Liver (tissue), 3 donors: ENCODE measurements around the gene PKMYT1.

Experiments
- CTCF ChIP-seq: fragments of 150-350 bp; IDR thresholded peaks from 2 replicates; pipeline ENCODE4 v1.5.1; 2017; ENCODE audit warnings: improper control_type of control experiment, low read depth, low read length; ENCODE audit not compliant: missing input control
- GABPA ChIP-seq, 2 donors: IDR thresholded peaks in 1 of 2; conservative IDR thresholded peaks in 1 of 2; 2 replicates each; pipeline ENCODE4 v1.6.1; 2016; ENCODE audit warnings: antibody characterized with exemption in 2 of 2, mild to moderate bottlenecking in 1 of 2, moderate library complexity in 1 of 2
- JUND ChIP-seq, 2 donors: IDR thresholded peaks; 2 replicates each; pipeline ENCODE4 v1.6.1; 2016; ENCODE audit warnings: antibody characterized with exemption in 2 of 2
- RAD21 ChIP-seq, 2 donors: IDR thresholded peaks; 2 replicates each; pipeline ENCODE4 v1.6.1; 2016; ENCODE audit warnings: antibody characterized with exemption in 2 of 2, mild to moderate bottlenecking in 2 of 2
- SP1 ChIP-seq: IDR thresholded peaks from 2 replicates; pipeline ENCODE4 v1.6.1; 2018; ENCODE audit warnings: antibody characterized with exemption, mild to moderate bottlenecking
- TF ChIP-seq, protein P1 (sequence below): IDR thresholded peaks from 2 replicates; pipeline ENCODE4 v1.6.1; 2016; ENCODE audit warnings: antibody characterized with exemption, mild to moderate bottlenecking
- donor health status: healthy.
- donor health status: healthy.

GRCh38 chr16:2974319-2975056 lies 5.8 kb downstream of the PKMYT1 start:
- TF ChIP-seq CTCF (no peak), JUND (IDR thresholded peaks at IDR 0.05) (no peak), RAD21 (IDR thresholded peaks at IDR 0.05) (no peak), GABPA (IDR thresholded peaks at IDR 0.05 in 1 of 2, conservative IDR thresholded peaks at IDR 0.05 in 1 of 2) (no peak), SP1 (no peak)
- TF ChIP-seq, protein P1, sequence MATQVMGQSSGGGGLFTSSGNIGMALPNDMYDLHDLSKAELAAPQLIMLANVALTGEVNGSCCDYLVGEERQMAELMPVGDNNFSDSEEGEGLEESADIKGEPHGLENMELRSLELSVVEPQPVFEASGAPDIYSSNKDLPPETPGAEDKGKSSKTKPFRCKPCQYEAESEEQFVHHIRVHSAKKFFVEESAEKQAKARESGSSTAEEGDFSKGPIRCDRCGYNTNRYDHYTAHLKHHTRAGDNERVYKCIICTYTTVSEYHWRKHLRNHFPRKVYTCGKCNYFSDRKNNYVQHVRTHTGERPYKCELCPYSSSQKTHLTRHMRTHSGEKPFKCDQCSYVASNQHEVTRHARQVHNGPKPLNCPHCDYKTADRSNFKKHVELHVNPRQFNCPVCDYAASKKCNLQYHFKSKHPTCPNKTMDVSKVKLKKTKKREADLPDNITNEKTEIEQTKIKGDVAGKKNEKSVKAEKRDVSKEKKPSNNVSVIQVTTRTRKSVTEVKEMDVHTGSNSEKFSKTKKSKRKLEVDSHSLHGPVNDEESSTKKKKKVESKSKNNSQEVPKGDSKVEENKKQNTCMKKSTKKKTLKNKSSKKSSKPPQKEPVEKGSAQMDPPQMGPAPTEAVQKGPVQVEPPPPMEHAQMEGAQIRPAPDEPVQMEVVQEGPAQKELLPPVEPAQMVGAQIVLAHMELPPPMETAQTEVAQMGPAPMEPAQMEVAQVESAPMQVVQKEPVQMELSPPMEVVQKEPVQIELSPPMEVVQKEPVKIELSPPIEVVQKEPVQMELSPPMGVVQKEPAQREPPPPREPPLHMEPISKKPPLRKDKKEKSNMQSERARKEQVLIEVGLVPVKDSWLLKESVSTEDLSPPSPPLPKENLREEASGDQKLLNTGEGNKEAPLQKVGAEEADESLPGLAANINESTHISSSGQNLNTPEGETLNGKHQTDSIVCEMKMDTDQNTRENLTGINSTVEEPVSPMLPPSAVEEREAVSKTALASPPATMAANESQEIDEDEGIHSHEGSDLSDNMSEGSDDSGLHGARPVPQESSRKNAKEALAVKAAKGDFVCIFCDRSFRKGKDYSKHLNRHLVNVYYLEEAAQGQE: no peak
